Measurements from ENCODE around the gene C20orf202. TPM values are rescaled to one million over a fixed set of nuclear protein-coding genes. Genes with fewer than 3 reads are reported as not detected.

C20orf202 gene
- polyA plus RNA-seq, 3 donors, result 0.07 to 0.16 TPM; not detected in 1

DNA sequence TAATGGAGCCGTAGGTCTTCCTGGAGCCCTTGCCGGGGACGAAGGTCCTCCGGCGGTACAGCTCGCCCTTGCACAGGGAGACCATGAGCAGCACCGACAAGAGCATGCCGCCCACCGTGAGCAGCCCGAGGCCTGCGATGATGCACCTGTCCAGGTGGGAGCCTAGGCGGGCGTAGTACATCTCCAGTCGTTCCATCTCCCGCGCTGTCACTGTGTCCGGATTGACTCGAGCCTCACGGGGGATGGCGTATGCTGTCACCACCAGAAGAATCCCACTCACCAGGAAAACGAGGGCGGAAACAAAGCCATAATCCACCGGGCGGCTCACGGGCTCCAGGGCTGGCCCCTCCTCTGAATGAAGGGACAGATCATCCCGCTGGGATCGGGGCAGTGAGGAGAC lies 22.3 kb upstream of the C20orf202 start:
- 95 to 97% (median 96%) methylated on average over 27 of the region's 27 CpGs for WGBS, 3 donors

DNA sequence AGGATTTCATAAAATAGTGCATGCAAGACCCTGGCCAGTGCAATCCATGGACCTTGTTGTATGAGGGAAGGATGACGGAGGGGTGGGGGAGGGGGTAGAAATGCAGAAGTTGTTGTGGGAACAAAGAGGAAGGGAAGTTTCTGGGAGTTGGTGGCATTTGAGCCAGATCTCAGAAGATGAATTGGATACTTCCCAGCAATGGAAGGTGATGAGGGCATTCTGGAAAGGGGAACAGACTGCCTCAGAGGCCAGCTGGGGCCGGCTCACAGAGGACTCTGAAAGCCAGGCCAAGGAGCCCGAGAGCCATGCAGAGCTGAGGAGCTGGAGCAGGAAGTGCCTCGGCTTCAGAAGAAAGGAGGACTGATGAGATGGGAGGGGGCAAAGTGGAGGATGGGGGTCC lies 21.1 kb upstream of the C20orf202 start:
- WGBS, 3 donors, result 35 to 44% (median 38%) methylated on average over 4 of the region's 4 CpGs

More for the DNA sequence above, 22.3 kb upstream of the C20orf202 start:
- no peak overlapping the region for H3K27ac ChIP-seq (ENCODE audit: low read depth, low read length)

DNA sequence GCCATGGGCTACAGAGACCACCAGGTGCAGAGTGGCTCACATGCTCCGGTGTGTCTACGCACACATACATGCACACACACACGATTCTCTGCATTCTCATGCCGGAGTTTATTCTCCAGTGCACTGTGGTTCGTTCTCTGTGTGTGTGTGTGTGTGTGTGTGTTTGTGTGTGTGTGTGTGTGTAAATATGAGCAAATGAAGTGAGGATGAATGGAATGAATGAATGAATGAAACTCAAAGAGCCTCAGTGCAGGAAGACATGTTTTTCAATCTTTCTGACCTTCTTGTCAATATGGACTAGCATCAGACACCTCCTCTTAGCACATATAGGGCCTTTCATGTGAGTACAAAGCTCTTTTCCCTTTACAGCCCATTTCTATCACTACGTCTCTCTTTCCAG lies 20.1 kb upstream of the C20orf202 start:
- WGBS, 3 donors, result 67 to 76% (median 72%) methylated on average over 6 of the region's 6 CpGs
- no peak overlapping the region for H3K27ac ChIP-seq (ENCODE audit: low read depth, low read length)

More for the DNA sequence above, 21.1 kb upstream of the C20orf202 start:
- no peak overlapping the region for H3K27ac ChIP-seq (ENCODE audit: low read depth, low read length)

DNA sequence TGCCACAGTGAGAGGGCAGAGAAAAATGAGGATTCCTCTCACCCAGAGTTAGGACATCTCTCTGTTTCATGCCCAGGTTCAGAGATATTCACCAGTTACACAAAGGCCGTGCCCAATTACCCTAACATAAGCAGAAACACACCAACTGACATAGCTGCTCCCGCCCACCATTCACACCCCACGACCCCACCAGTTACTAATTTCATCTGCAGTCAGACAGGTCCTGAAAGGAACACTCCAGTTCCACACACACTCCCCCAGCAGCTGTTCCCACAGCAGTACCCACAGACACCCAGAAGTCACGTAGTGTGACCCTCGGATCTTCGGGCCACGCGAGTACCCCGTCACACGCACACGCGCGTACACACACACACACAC lies 19.0 kb upstream of the C20orf202 start:
- 27 to 31% (median 30%) methylated on average over 13 of the region's 13 CpGs for WGBS, 3 donors
- H3K27ac ChIP-seq (ENCODE audit: low read depth, low read length), result no peak overlapping the region

DNA sequence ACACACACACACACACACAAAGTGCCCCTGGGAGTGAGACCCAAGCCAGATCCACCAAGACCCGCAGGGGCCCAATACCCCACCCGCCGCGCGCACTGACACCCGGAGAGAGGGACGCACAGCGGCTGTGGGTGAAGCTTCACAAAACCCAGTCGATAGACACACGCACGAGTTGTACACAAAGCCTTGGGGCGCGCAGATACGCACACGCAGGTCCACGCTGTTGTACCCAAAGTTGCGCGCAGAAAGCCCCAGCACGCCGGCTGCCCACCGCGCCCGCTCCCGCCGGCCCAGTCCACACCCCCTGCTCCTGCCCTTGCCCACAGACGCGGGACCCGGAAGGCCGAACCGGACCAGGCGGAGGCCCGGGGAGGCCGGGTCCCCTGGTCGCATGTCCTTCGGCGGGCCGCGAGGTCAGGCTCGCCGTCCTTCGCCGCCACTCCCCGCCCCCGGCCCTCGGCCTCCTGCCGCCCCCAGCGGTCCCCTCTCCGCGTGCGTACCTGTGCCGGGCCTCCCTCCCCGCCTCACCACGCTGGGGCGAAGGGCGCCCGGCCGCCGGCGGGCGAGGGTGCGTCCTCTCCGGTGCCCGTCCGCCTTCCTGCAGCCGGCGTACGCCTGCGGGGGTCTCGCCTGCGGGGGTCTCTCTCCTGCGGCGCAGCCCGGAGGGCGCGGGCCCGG lies 18.5 kb upstream of the C20orf202 start, which contains the start of gene TMEM74B:
TMEM74B (minus strand) TSS at position 344 of the 678 bp plus-strand sequence. CDS start 1,180 bp downstream, outside the sequence.
- no peak within 1 kb of the TSS for H3K27ac ChIP-seq (ENCODE audit: low read depth, low read length)
- WGBS, 3 donors, result 1 to 3% (median 2%) methylated on average over 45 to 75 of the region's 76 CpGs

DNA sequence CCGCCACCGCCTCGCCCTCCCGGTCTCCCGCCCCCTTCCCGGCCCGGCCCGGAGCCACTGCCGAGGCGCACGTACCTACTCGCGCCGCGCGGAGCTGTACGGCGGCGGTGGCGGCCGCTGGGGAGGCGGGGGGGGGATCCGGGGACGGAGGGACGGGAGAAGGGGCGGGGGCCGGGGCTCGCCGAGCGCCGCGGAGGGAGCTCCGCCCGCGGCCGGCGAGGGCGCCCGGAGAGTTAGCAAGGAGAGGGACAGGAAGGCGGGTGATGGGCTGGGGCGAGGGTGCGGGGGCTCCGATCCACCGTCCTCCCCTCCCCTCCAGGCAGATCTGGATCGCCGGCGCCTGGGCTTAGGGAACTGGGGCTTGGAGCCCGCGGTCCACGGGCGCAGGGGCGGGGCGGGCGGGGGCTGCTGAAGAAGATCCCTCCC lies 17.9 kb upstream of the C20orf202 start:
- 0 to 2% (median 1%) methylated on average over 12 to 53 of the region's 54 CpGs for WGBS, 3 donors
- H3K27ac ChIP-seq (ENCODE audit: low read depth, low read length), result no peak overlapping the region

DNA sequence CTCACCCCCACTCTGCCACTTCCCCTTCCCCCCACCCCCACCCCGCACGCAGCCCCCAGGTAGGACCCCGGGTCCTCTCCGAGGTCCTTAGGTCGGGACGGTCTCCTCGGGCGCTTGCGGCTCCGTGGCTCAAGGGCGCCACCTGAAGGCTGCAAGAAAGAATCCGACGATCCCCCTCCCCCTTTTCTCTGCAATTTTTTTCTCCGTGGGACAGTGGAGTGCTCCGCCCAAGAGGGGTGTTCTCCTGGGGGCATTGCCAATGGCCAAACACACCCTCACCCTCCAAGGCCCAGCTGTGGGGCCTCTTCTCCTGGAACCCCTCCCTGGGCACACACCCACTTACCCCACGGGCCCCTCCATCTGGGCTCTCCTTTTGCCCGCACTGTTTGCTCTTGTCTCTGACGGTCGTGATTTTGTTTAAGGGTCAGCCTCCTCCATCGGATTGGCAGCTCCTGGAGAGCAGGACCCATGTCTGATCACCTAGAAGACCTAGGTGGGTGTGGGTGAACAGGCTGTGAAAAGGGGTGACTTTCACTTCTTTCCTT lies 17.4 kb upstream of the C20orf202 start:
- 7 to 13% (median 12%) methylated on average over 20 of the region's 20 CpGs for WGBS, 3 donors
- no peak overlapping the region for H3K27ac ChIP-seq (ENCODE audit: low read depth, low read length)

DNA sequence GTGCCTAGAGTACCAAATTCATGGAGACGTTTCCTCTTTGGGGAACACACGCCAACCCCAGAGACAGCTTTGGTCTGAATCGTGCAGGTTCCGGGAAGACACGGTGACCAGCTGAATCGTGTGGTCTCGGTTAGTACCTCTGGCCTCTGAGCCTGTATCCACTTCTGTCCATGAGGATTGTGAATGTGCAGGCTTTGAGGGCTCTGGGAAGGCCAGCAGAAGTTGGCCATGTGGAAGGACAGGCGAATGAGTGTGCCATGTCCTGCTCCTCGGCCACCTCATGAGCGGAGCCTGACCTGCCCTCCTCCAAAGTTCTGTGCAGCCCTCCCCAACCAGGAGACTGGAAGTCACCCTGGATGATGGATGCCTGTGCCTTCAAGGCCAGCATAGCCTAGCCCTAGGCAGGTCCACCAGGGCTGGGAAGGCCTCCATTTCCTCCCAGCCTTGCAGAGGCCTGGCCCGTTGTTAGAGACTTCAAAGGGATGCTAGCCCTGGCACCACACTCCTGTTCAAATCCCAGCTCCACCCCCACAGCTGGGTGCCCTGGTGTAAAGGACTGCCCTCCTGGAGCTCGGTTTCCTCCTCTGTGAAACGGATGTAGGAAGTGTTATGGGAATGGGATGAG lies 16.8 kb upstream of the C20orf202 start:
- WGBS, 3 donors, result 77 to 83% (median 79%) methylated on average over 13 of the region's 13 CpGs
- H3K27ac ChIP-seq (ENCODE audit: low read depth, low read length), result no peak overlapping the region

DNA sequence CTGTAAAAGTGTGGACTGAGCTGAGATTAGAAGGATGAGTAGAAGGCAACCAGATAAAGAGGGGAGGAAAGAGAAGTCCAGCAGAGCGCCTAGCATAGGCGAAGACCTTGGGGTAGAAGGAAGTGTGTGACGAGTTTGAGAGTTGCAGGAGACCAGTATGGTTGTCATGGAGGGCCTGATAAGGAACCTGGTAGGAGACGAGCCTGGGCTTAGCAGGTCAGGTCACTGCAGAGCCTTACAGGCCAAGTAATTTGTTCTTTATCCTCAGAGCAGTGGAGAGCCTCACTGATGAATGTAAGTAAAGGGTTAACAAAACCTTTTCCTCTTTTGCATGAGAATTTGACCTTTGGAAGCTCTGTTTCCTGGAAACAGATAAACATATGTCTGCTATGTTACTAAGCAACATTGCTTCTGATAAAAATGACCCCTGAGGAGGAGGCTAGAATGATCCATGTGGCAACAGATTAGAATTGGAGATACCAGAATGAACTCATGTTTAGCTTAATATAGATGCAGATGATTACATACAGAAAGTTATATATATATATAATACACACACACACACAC lies 15.6 kb upstream of the C20orf202 start:
- no peak overlapping the region for H3K27ac ChIP-seq (ENCODE audit: low read depth, low read length)
- 60 to 79% (median 67%) methylated on average over 4 of the region's 4 CpGs for WGBS, 3 donors

DNA sequence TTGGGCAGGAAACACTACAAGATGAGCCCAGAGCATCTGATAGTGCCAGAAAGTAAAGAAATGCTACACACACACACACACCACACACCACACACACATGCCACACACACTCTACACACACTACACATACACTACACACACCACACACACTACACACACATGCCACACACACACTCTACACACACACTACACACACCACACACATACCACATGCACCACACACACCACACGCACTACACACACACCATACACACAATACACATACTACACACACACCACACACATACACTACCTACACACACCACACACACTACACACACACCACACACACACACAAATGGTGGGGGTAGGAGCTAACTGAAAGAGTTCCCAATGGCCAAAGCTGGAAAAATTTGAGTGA lies 14.9 kb upstream of the C20orf202 start:
- WGBS, 3 donors, result 92 to 96% (median 96%) methylated on average over 1 of the region's 1 CpG
- H3K27ac ChIP-seq (ENCODE audit: low read depth, low read length), result no peak overlapping the region

DNA sequence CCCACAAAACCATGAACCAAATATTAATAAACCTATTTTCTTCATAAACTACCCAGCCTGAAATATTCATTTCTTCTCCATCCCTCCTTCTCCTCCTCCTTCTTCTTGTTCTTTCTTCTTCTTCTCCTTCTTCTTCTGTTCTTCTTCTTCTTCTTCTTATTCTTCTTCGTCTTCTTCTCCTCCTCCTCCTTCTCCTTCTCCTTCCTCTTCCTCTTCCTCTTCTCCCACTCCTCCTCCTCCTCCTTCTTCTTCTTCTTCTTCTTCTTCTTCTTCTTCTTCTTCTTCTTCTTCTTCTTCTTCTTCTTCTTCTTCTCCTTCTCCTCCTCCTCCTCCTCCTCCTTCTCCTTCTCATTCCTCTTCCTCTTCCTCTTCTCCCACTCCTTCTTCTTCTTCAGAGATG lies 13.4 kb upstream of the C20orf202 start:
- H3K27ac ChIP-seq (ENCODE audit: low read depth, low read length), result no peak overlapping the region

DNA sequence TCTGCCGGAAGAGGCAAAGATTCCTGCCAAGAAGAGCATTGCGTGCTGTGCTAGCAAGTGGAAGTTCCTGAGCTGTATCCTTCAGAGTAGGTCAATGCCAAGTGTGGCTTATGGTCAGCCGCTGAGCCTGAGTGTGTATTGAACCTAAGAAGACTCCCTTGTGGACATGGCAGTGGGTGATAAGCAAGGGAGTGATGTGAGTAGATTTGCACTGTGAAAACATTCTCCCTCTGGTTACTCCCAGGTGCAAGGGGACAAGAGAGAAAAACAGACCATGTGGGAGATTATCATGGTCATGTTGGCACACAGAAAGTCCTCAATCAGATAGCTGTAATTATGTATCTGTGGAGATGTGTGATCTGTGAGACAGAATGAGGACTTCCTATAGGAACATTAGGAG lies 12.4 kb upstream of the C20orf202 start:
- 70 to 80% (median 74%) methylated on average over 3 of the region's 3 CpGs for WGBS, 3 donors
- no peak overlapping the region for H3K27ac ChIP-seq (ENCODE audit: low read depth, low read length)

More for the DNA sequence above, 13.4 kb upstream of the C20orf202 start:
- 43 to 63% (median 56%) methylated on average over 1 of the region's 1 CpG for WGBS, 3 donors

DNA sequence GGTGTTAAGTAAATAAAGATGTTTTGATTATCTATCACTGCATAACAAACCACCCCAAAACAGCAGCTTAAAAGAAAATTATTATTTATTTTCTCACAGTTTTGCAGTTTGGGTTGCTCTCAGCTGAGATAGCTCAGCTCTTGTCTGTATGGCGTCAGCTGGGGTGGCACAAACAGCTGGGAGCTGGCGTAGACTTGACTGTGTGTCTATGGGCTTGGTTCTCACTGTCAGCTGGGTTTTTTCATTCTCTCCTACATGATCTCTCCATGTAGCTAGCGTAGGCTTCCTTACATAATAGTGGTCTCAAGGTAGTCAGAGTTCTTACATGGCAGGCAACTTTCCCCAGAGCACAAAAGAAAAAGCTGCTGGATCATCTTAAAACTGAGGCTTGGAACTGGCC lies 12.0 kb upstream of the C20orf202 start:
- WGBS, 3 donors, result 76 to 89% (median 89%) methylated on average over 3 of the region's 3 CpGs
- H3K27ac ChIP-seq (ENCODE audit: low read depth, low read length), result no peak overlapping the region

DNA sequence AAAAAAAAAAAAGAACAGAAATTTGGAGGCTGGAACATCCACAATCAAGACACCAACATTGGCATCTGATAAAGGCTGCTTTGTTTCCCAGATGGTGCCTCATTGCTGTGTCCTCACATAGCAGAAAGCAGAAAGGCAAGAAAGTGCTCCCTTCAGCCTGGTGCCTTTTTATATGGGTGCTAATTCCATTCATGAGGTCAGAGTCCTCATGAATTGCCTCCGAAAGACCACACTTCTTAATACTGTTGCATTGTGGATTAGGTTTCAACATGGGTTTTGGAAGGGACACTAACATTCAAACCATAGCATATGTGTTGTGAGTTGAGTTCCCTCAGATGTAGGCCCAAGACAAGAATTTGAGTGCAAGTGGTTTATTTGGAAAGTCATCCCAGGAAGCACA lies 8.0 kb upstream of the C20orf202 start:
- WGBS, 3 donors, result 85 to 96% (median 95%) methylated on average over 1 of the region's 1 CpG

DNA sequence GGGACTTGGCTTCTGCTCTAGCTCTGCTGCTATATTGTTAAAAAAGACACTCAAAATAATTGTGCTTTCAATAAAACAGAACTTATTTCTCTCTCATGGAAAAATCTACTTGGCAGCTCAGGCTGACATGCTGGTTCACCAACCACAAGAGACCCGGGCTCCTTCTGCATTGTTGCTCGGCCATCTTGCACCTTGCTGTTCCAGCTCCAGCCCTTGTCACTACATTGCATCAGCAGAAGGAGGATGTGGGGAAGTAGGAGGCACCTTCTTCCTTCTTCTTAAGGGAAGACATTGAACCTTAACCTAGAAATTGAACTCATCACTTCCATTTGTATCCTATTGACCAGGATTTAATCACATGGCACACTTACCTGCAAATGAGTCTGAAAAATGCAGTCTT lies 6.6 kb upstream of the C20orf202 start:
- H3K27ac ChIP-seq (ENCODE audit: low read depth, low read length), result no peak overlapping the region
- 81 to 88% (median 83%) methylated on average over 2 of the region's 2 CpGs for WGBS, 3 donors

More for the DNA sequence above, 8.0 kb upstream of the C20orf202 start:
- no peak overlapping the region for H3K27ac ChIP-seq (ENCODE audit: low read depth, low read length)

DNA sequence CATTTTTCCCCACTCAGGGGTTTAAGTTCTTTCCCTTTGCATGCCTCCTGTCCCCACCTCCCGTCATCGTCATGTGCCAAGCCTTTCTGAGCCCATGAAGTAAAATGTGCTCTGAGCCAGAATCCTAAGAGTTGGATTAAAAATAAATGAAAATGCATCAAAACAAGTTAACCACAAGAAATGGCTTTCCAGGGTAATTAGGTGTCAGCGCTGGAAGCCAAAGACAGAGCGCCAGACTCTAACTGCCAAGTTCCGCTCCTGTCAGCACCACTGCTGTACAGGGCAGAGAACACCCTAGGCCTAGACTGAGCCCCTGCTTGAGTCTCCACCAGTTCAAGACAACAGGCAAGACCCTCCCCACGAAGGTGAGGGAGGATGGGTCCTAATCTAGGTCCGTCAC lies 5.5 kb upstream of the C20orf202 start:
- no peak overlapping the region for H3K27ac ChIP-seq (ENCODE audit: low read depth, low read length)
- WGBS, 3 donors, result 81 to 90% (median 87%) methylated on average over 7 of the region's 7 CpGs

DNA sequence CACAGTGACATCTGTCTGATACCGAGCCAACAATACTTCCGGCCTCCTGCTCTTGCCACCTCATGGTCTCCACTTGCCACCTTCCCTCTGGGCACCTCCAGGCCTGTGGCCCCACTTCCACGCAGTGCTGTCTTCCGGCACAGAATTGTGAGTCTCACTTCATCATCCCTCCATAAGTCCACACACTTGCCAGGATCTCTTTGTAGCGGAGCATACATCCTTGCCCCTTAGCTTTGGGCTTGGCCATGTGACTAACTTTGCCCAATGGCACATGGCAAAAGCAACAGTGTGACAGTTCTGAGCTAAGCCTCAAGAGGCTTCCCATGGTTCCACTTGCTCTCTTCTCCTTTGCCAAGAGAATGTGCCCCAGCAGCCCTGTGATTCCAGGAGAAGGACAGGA lies 4.5 kb upstream of the C20orf202 start:
- WGBS, 3 donors, result 82 to 97% (median 89%) methylated on average over 5 of the region's 5 CpGs
- H3K27ac ChIP-seq (ENCODE audit: low read depth, low read length), result no peak overlapping the region

DNA sequence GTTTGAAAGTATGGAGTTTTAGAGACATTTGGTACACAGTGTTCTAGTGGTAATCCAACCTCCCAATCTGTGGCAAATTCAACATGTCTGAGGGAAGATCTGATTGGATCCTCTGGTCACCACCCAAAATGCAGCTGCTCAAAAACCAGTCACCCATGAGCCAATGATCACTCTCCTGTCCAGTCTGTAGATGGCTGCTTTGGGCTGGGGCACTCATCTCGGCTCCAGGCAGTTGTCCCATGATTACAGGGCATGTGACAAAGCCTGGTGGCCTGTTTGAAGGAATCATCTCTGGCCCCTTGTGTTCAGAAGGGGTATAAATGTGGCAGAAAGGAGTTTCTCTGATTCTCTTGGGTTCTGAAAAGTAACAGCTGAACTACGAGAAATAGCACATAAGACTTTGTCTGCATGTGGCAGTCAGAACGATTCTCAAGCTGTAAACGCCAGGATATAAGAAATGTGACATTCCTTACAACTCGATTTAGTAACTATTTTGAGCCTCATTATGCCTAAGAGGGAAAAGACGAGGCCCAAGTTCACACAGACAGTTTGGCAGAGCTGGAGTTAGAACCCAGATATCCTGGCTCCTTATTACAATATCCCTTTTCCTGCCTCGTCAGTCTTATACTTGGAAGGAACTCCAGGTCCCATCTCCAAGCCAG lies 3.9 kb upstream of the C20orf202 start:
- H3K27ac ChIP-seq (ENCODE audit: low read depth, low read length), result no peak overlapping the region
- 66 to 67% (median 66%) methylated on average over 7 of the region's 7 CpGs for WGBS, 3 donors

DNA sequence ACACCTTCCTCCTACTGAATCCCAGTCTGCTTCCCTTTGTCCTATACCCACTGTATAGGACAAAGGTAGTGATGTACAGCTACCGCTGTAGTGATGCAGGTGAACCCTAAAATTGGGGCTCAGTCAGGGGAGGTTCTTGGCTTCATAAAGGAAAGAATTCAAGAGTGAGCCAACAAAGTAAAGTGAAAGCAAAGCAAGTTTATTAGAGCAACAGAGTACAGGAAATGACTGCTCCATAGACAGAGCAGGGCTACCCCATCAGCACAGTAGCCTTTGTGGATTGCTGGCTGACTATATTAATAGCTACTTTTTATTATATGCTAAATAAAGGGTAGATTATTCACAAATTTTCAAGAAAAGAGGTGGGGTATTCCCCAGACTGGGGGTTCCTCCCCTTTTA lies 3.3 kb upstream of the C20orf202 start:
- WGBS, 3 donors, result 88 to 91% (median 90%) methylated on average over 1 of the region's 1 CpG
- no peak overlapping the region for H3K27ac ChIP-seq (ENCODE audit: low read depth, low read length)

Data from adipose tissue (tissue), 3 donors.